GM21717 (cell line): ENCODE data around the gene MTR.

Experiments
- ATAC-seq: cut with Tn5 transposase; IDR thresholded peaks from one replicate; pipeline ENCODE4 v1.9.1; 2021; ENCODE audit warnings: mild to moderate bottlenecking, moderate library complexity; ENCODE audit not compliant: unreplicated experiment

The MTR gene

GRCh38 chr1:236947794-236948193, 152.7 kb downstream of the MTR start:
- no peak for ATAC-seq

- no peak for ATAC-seq
Measured at GRCh38 chr1:236948381-236948780, 153.3 kb downstream of the MTR start.

GRCh38 chr1:236948996-236949395, 153.9 kb downstream of the MTR start:
- no peak for ATAC-seq

- ATAC-seq: no peak
Measured at GRCh38 chr1:236950365-236950764, 155.3 kb downstream of the MTR start.

- no peak for ATAC-seq
Measured at GRCh38 chr1:236951672-236952071, 156.6 kb downstream of the MTR start.

- ATAC-seq: no peak
Measured at GRCh38 chr1:236952246-236953003, 157.3 kb downstream of the MTR start.

GRCh38 chr1:236953151-236953700, 158.1 kb downstream of the MTR start:
- no peak for ATAC-seq
